Kidney epithelial cell (primary cell): ENCODE data around the gene ASPSCR1. TPM values are rescaled to one million over a fixed set of nuclear protein-coding genes. Genes with fewer than 3 reads are reported as not detected.
A peak's percentile ranks its signal among the peaks of the same experiment; 100 is the strongest.

ENCODE experiments used
- DNase-seq: peaks from one replicate; pipeline ENCODE4 v3.0.0-alpha.2; 2010; ENCODE audit warnings: low read depth
- H3K27me3 ChIP-seq: 2 replicates; pipeline ENCODE4 v1.6.0; 2011; ENCODE audit warnings: low read length; ENCODE audit not compliant: control insufficient read depth, insufficient read depth
- H3K36me3 ChIP-seq: 2 replicates; pipeline ENCODE4 v1.5.1; 2011; ENCODE audit warnings: low read length; ENCODE audit not compliant: control insufficient read depth, insufficient read depth
- H3K4me3 ChIP-seq: 2 replicates; pipeline ENCODE4 v1.5.1; 2011; ENCODE audit warnings: low read depth, mild to moderate bottlenecking, control low read depth, low read length
- CTCF ChIP-seq: IDR thresholded peaks from 2 replicates; pipeline ENCODE4 v1.5.1; 2011; ENCODE audit warnings: mild to moderate bottlenecking, moderate library complexity, low read length, control low read depth, inconsistent platforms; ENCODE audit not compliant: insufficient read depth, poor library complexity, severe bottlenecking
- total RNA-seq: library from RNA; depleted of rRNA; stranded (reverse); fragments of >200 nt; gene quantifications from 2 replicates; pipeline ENCODE4 v1.2.3, GENCODE V29; 2015

Gene ASPSCR1
- total RNA-seq, 1 donor from 2014 or later = 19.5 TPM

GRCh38 chr17:81990836-81991683, 13.6 kb downstream of the ASPSCR1 start:
- no peak for DNase-seq
- Histone ChIP-seq H3K27me3 (no peaks in the 10 kb centered on the region), H3K4me3 (no peak overlapping the region), H3K36me3 (peaks cover 4% of the 10 kb centered on the region)
- TF ChIP-seq CTCF = no peak

- no peak overlapping the region for H3K4me3 ChIP-seq
- peaks cover 4% of the 10 kb centered on the region for H3K36me3 ChIP-seq
- no peaks in the 10 kb centered on the region for H3K27me3 ChIP-seq
- no peak for TF ChIP-seq CTCF
- peak; percentile 44 for DNase-seq
Measured at GRCh38 chr17:81991684-81992305, 14.4 kb downstream of the ASPSCR1 start.

GRCh38 chr17:81992306-81993102, 15.1 kb downstream of the ASPSCR1 start:
- no peak overlapping the region for H3K4me3 ChIP-seq
- TF ChIP-seq CTCF = no peak
- H3K36me3 ChIP-seq = peaks cover 4% of the 10 kb centered on the region
- H3K27me3 ChIP-seq = no peaks in the 10 kb centered on the region
- DNase-seq = no peak

GRCh38 chr17:81993729-81994592, 16.5 kb downstream of the ASPSCR1 start:
- no peak for TF ChIP-seq CTCF

GRCh38 chr17:81994593-81995462, 17.4 kb downstream of the ASPSCR1 start:
- no peaks in the 10 kb centered on the region for H3K27me3 ChIP-seq
- H3K36me3 ChIP-seq = peaks cover 1% of the 10 kb centered on the region
- H3K4me3 ChIP-seq = no peak overlapping the region
- no peak for DNase-seq
- no peak for TF ChIP-seq CTCF

More at GRCh38 chr17:81993729-81994592, 16.5 kb downstream of the ASPSCR1 start:
- DNase-seq = no peak
- peaks cover 4% of the 10 kb centered on the region for H3K36me3 ChIP-seq
- H3K4me3 ChIP-seq = no peak overlapping the region
- H3K27me3 ChIP-seq = no peaks in the 10 kb centered on the region
